GM08714 (cell line): ENCODE measurements around the gene OTOF.

Experiments
- H3K4me3 ChIP-seq: fragments of 200-500 bp; sonication (Bioruptor generic); 2 replicates; pipeline ENCODE4 v1.5.1; 2014; ENCODE audit warnings: mild to moderate bottlenecking, low read length, inconsistent platforms
- ZNF274 ChIP-seq: IDR thresholded peaks from 2 replicates; pipeline ENCODE4 v1.6.1; 2012; ENCODE audit warnings: mild to moderate bottlenecking, low read depth, low read length

Gene OTOF

GRCh38 chr2:26489213-26489850 is 11.4 kb upstream of the OTOF start:
- no peak for TF ChIP-seq ZNF274
- no peak overlapping the region for H3K4me3 ChIP-seq

DNA sequence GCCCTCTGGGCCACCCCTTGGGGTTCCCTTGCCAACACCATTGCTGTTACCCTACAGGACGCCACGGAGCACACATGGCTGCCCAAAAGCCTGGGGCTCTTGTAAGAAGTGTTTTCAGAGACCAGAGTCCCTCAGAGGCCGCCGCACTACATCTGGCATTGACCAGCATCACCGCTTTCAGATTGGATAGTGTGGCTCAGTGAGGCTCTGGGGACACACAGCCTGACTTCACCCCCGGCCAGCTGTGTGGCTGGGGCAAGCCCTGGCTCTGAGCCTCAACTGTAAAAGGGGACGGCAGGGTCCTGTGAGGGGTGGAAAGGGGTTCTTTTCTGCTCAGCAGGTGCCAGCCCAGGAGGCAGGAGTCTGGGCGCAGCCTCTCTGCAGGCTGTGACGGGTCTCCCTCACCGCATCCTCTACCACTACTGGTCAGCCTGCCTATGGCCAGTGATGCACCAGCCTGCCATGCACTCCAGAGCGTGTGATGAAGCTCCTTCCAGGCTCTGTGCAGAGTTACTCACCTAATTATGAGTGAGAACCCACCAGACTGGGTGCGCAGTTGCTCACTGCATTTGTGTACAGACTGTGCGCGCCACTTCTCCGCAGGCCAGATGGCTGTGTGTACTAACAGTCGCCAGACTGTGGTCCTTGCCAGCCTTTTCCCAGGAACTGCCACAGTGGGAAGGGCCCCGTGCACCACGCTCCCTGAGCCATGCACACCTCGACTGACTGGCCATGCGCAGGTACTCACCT is 10.7 kb upstream of the OTOF start:
- TF ChIP-seq ZNF274 = no peak
- no peak overlapping the region for H3K4me3 ChIP-seq

DNA sequence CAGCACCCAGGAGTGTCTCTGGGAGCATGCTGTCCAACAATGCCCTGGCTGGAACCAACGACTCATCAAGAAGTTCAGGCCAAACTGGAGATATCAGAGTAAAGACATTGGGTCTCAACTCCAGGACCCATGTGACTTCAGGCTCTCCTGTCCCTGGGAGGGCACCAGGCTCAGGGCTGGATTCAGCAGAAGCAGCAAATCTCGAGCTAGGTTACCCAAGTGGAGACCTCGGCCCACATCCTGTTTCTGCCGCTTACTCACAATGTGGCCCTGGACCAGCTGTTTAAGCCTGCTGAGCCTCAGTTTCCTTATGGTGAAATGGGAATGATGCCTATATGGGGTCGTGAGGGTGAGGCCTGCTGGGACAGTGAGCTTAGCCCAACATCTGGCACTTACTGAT is 9.3 kb upstream of the OTOF start:
- H3K4me3 ChIP-seq = no peak overlapping the region
- TF ChIP-seq ZNF274 = no peak

- TF ChIP-seq ZNF274 = no peak
- no peak overlapping the region for H3K4me3 ChIP-seq
These were observed 8.9 kb upstream of the OTOF start for GRCh38 chr2:26486789-26487188.

GRCh38 chr2:26485725-26486418 is 7.9 kb upstream of the OTOF start:
- TF ChIP-seq ZNF274 = no peak
- H3K4me3 ChIP-seq = no peak overlapping the region

GRCh38 chr2:26485099-26485498 is 7.2 kb upstream of the OTOF start:
- no peak overlapping the region for H3K4me3 ChIP-seq
- TF ChIP-seq ZNF274 = no peak

GRCh38 chr2:26484579-26484978 is 6.7 kb upstream of the OTOF start:
- H3K4me3 ChIP-seq = no peak overlapping the region
- no peak for TF ChIP-seq ZNF274

- no peak for TF ChIP-seq ZNF274
These were observed 6.1 kb upstream of the OTOF start for GRCh38 chr2:26483957-26484565.

DNA sequence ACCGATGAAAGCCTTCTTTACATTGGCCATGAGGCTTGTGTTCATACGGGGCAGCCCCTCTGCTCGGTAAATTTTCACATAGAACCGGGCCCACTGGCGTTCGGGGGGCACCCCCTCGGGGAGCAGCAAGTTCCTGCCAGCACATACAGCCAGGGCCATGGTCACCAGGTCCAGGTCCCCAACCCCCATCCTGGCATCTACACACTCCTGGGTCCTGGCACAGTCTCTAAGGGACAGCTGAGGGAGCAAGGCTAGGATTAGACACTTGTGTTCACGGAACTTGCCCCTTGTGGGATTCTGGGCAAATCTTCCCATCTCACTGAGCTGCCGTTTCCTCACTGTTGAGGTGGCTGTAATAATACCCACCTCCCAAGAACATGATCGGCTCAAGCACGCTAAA is 5.6 kb upstream of the OTOF start:
- no peak for TF ChIP-seq ZNF274
- no peak overlapping the region for H3K4me3 ChIP-seq

More at GRCh38 chr2:26483957-26484565, 6.1 kb upstream of the OTOF start:
- H3K4me3 ChIP-seq = no peak overlapping the region

GRCh38 chr2:26483027-26483326 is 5.1 kb upstream of the OTOF start:
- TF ChIP-seq ZNF274 = no peak

GRCh38 chr2:26482211-26483026 is 4.5 kb upstream of the OTOF start:
- TF ChIP-seq ZNF274 = no peak
- H3K4me3 ChIP-seq = no peak overlapping the region

More at GRCh38 chr2:26483027-26483326, 5.1 kb upstream of the OTOF start:
- H3K4me3 ChIP-seq = no peak overlapping the region

DNA sequence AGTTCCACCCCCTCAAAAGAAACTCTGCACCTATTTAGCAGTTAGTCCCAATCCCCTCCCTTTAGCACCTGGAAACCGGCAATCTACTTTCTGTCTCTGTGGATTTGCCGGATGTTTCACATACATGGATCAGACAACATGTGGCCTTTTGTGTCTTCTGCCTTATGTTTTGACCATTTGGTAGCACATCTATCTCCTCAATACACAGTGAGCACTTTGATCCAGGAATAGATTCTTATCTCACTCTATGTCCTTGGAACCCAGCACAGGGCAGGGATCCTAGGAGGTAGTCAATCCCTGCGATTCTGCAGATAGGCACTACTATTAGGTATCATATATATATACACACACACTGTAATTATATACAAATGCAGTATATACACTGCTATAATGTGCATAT is 3.8 kb upstream of the OTOF start:
- no peak overlapping the region for H3K4me3 ChIP-seq
- no peak for TF ChIP-seq ZNF274

DNA sequence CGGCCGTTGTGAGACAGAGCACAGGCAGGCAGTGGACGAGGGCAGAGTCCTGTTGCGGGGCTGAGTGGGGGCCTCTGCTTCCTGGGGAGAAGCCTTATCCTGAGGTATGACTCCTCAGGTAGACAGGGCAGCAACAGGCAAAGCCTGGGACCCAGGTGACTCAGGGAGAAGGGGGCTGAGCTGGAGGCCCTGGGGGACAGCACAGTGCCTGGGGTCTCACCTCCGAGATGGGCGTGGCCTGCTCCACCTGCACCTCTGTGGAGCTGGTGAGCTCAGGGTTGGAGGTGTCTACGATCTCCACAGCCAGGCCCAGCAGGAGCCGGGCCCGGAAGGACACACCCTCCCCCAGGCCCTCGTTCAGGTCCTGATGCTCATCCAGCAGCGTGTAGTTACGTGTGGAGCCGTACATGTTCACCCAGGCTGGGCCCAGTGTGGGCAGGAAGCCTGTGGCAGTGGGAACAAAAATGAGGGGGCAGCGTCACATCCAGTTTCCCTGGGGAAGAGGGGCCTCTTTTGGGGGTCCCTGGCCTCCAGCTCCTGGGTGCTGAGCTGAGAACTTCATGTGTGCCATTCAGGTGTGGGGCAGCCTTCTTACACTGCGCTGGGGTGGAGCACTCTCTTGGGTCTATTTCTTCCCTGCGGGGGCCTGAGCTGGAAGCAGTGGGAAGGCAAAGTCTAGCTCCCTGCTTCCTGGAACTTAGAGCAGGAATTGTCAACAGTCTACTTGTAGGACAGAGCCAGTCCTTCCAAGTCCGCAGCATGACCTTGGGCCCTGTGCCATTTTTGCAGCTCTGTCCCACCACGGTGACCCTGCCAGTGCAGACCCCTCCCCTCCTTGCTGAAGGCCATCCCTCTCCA is 2.9 kb upstream of the OTOF start:
- no peak overlapping the region for H3K4me3 ChIP-seq
- no peak for TF ChIP-seq ZNF274
